SK-N-SH (cell line): ENCODE results near the gene STRN3.

Source experiments
- CHD2 ChIP-seq: fragments of 150-350 bp; IDR thresholded peaks from 2 replicates; pipeline ENCODE4 v1.6.1; 2018; ENCODE audit warnings: low read length; ENCODE audit not compliant: partially characterized antibody
- CTCF ChIP-seq: fragments of 200-600 bp; sonication (generic); IDR thresholded peaks from 2 replicates; pipeline ENCODE4 v1.6.1; 2017; ENCODE audit warnings: antibody characterized with exemption, mild to moderate bottlenecking, moderate library complexity
- EP300 ChIP-seq, 2 experiments: IDR thresholded peaks; 2 replicates each; pipeline versions ENCODE4 v1.4.0 to v1.6.1; 2012; ENCODE audit warnings: borderline replicate concordance in 1 of 2, low read depth in 1 of 2, low read length in 1 of 2
- EZH2phosphoT487 ChIP-seq: fragments of 200-600 bp; sonication (generic); IDR thresholded peaks from 2 replicates; pipeline ENCODE4 v1.6.1; 2017; ENCODE audit warnings: low read depth, mixed run types, mild to moderate bottlenecking, antibody characterized with exemption, moderate library complexity, borderline replicate concordance
- RAD21 ChIP-seq: IDR thresholded peaks from 2 replicates; pipeline ENCODE4 v1.6.1; 2012; ENCODE audit warnings: mild to moderate bottlenecking, low read length
- TAF1 ChIP-seq: IDR thresholded peaks from 2 replicates; pipeline ENCODE4 v1.6.1; 2012; ENCODE audit warnings: low read depth, mild to moderate bottlenecking, low read length, moderate library complexity, borderline replicate concordance
- TCF12 ChIP-seq: IDR thresholded peaks from 2 replicates; pipeline ENCODE4 v1.4.0; 2012

GRCh38 chr14:31010935-31011334 lies 15.2 kb downstream of the STRN3 start:
- TF ChIP-seq RAD21, result no peak
- no peak for TF ChIP-seq EZH2phosphoT487
- no peak for TF ChIP-seq CTCF
- no peak for TF ChIP-seq TCF12
- no peak for TF ChIP-seq EP300 (IDR thresholded peaks at IDR 0.05; ENCODE audit: borderline replicate concordance in 1 of 2, low read depth in 1 of 2, low read length in 1 of 2)
- TF ChIP-seq TAF1, result no peak
- TF ChIP-seq CHD2, result no peak
